Activated naive CD8-positive, alpha-beta T cell (primary cell): ENCODE results near the gene KCNK13.

ENCODE experiments used
- H3K27ac Mint-ChIP-seq: one replicate; pipeline ENCODE4 v1.8.0; 2021; ENCODE audit warnings: mixed read lengths
- H3K27me3 Mint-ChIP-seq: one replicate; pipeline ENCODE4 v1.8.0; 2021; ENCODE audit warnings: mixed read lengths
- H3K36me3 Mint-ChIP-seq: one replicate; pipeline ENCODE4 v1.8.0; 2021; ENCODE audit warnings: mixed read lengths
- H3K4me1 Mint-ChIP-seq: one replicate; pipeline ENCODE4 v1.8.0; 2021; ENCODE audit warnings: low read depth, mixed read lengths
- H3K4me3 Mint-ChIP-seq: one replicate; pipeline ENCODE4 v1.8.0; 2021; ENCODE audit warnings: mild to moderate bottlenecking, mixed read lengths
- H3K9me3 Mint-ChIP-seq: one replicate; pipeline ENCODE4 v1.8.0; 2021; ENCODE audit warnings: low read depth, mixed read lengths

KCNK13 gene

DNA sequence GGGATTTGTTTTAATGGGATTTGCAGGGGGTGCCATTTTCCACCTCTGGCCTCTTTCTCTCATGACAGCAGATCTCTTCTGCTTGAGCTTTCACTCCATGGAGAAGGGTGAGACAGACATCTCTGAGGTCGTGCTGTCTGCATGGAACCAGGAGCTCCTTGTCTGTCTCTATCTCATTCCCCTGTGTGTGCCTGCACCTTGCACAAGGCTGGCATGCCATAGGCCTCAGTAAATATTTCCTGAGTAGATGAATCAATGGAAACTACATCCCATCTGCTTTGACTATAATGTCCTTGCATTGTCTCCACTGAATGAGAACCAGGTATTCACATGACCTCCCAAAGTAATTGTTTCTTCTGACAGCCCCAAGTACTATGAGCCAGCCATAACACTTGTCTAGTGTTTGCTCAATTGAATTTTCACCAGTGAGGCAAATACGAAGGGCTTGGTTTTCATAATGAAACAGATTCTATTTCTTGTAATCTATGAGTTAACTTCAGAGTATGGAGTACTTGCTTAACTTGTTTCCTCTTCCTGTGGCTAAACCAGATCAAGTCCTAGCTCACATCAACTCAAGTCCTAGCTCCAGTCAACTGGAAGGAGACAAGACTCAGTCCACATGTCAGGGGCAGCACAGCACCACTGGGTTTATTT lies 32.3 kb downstream of the KCNK13 start:
- Mint-ChIP-seq H3K27ac (no peak overlapping the region), H3K27me3 (peaks cover 7% of the 10 kb centered on the region), H3K9me3 (no peaks in the 10 kb centered on the region), H3K4me3 (no peak overlapping the region), H3K4me1 (no peaks in the 10 kb centered on the region), H3K36me3 (no peaks in the 10 kb centered on the region)

GRCh38 chr14:90095096-90095495 lies 33.3 kb downstream of the KCNK13 start:
- no peak overlapping the region for H3K4me3 Mint-ChIP-seq
- peaks cover 7% of the 10 kb centered on the region for H3K27me3 Mint-ChIP-seq
- H3K27ac Mint-ChIP-seq, result no peak overlapping the region
- no peaks in the 10 kb centered on the region for H3K4me1 Mint-ChIP-seq
- H3K9me3 Mint-ChIP-seq, result no peaks in the 10 kb centered on the region
- no peaks in the 10 kb centered on the region for H3K36me3 Mint-ChIP-seq

- no peak overlapping the region for H3K4me3 Mint-ChIP-seq
- no peaks in the 10 kb centered on the region for H3K36me3 Mint-ChIP-seq
- no peaks in the 10 kb centered on the region for H3K4me1 Mint-ChIP-seq
- no peak overlapping the region for H3K27ac Mint-ChIP-seq
- H3K27me3 Mint-ChIP-seq, result peaks cover 4% of the 10 kb centered on the region
- H3K9me3 Mint-ChIP-seq, result no peaks in the 10 kb centered on the region
Measured at GRCh38 chr14:90096566-90096965, 34.8 kb downstream of the KCNK13 start.

- H3K9me3 Mint-ChIP-seq, result no peaks in the 10 kb centered on the region
- H3K4me3 Mint-ChIP-seq, result no peak overlapping the region
- no peak overlapping the region for H3K27ac Mint-ChIP-seq
- H3K36me3 Mint-ChIP-seq, result no peaks in the 10 kb centered on the region
- no peaks in the 10 kb centered on the region for H3K4me1 Mint-ChIP-seq
- peaks cover 2% of the 10 kb centered on the region for H3K27me3 Mint-ChIP-seq
Measured at GRCh38 chr14:90103808-90104207, 42.0 kb downstream of the KCNK13 start.

- no peak overlapping the region for H3K4me3 Mint-ChIP-seq
- H3K4me1 Mint-ChIP-seq, result no peaks in the 10 kb centered on the region
- H3K9me3 Mint-ChIP-seq, result no peaks in the 10 kb centered on the region
- H3K27ac Mint-ChIP-seq, result no peak overlapping the region
- H3K36me3 Mint-ChIP-seq, result no peaks in the 10 kb centered on the region
- H3K27me3 Mint-ChIP-seq, result peaks cover 6% of the 10 kb centered on the region
Measured at GRCh38 chr14:90105756-90106155, 44.0 kb downstream of the KCNK13 start.

GRCh38 chr14:90107789-90108188 lies 46.0 kb downstream of the KCNK13 start:
- Mint-ChIP-seq H3K4me1 (no peaks in the 10 kb centered on the region), H3K4me3 (no peak overlapping the region), H3K9me3 (no peaks in the 10 kb centered on the region), H3K27ac (no peak overlapping the region), H3K36me3 (no peaks in the 10 kb centered on the region), H3K27me3 (peaks cover 8% of the 10 kb centered on the region)

- Mint-ChIP-seq H3K27ac (no peak overlapping the region), H3K36me3 (no peaks in the 10 kb centered on the region), H3K4me3 (no peak overlapping the region), H3K4me1 (no peaks in the 10 kb centered on the region), H3K27me3 (peaks cover 8% of the 10 kb centered on the region), H3K9me3 (no peaks in the 10 kb centered on the region)
Measured at GRCh38 chr14:90109858-90110257, 48.1 kb downstream of the KCNK13 start.

DNA sequence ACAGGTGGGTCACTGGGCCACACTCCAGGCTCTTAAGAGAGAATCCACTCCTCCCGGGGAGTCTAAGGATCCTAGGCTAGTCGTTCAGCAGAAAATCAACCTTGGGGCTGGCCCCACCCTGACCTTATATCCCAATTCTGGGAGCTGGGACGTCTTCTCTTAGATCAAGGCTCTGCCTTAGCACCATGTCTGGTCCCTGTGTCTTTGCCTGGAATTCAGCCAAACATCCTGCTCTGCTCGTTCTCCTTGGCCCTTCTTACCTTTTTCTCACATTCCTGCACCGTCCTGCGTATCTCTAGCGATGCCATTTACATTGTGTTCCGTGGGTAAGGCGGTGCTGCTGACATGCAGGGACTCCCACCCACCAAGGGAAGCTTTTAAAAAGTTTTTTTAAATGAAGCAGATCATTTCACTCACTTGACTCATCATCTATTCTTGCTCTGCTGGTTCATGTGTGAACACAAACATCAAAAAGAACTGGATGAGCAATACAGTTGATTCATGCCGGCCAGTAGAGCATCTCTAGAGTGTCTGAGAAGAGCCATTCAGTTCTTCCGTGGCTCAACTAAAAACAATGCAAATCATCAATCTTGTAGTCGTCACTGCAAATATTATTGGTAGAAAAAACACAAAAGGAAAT lies 50.2 kb downstream of the KCNK13 start:
- no peak overlapping the region for H3K27ac Mint-ChIP-seq
- no peak overlapping the region for H3K4me3 Mint-ChIP-seq
- no peaks in the 10 kb centered on the region for H3K4me1 Mint-ChIP-seq
- H3K27me3 Mint-ChIP-seq, result peaks cover 8% of the 10 kb centered on the region
- no peaks in the 10 kb centered on the region for H3K9me3 Mint-ChIP-seq
- no peaks in the 10 kb centered on the region for H3K36me3 Mint-ChIP-seq

- H3K9me3 Mint-ChIP-seq, result no peaks in the 10 kb centered on the region
- H3K27me3 Mint-ChIP-seq, result peaks cover 10% of the 10 kb centered on the region
- H3K4me3 Mint-ChIP-seq, result no peak overlapping the region
- no peaks in the 10 kb centered on the region for H3K4me1 Mint-ChIP-seq
- H3K36me3 Mint-ChIP-seq, result no peaks in the 10 kb centered on the region
- H3K27ac Mint-ChIP-seq, result no peak overlapping the region
Measured at GRCh38 chr14:90114554-90114953, 52.8 kb downstream of the KCNK13 start.

DNA sequence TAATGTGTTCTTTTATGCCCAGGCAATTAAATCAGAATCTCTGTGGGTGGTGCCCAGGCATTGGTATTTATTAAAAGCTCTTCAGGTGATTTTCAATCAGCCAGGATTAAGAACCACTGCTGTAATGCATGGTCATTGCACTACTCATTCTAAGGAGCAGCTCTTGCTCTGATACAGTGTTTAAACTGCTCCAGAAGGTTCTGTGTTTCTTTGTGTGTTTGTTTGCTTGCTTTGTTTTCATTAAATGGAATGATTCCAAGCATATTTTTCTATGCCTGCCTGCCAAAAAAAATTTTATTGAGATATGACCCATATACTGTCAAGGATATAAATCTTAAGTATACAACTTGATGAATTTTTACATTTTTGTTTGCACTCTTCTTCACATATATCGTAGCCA lies 54.0 kb downstream of the KCNK13 start:
- Mint-ChIP-seq H3K9me3 (no peaks in the 10 kb centered on the region), H3K27me3 (peaks cover 6% of the 10 kb centered on the region), H3K27ac (no peak overlapping the region), H3K36me3 (no peaks in the 10 kb centered on the region), H3K4me1 (no peaks in the 10 kb centered on the region), H3K4me3 (no peak overlapping the region)

- no peak overlapping the region for H3K27ac Mint-ChIP-seq
- no peaks in the 10 kb centered on the region for H3K4me1 Mint-ChIP-seq
- no peaks in the 10 kb centered on the region for H3K36me3 Mint-ChIP-seq
- H3K9me3 Mint-ChIP-seq, result no peaks in the 10 kb centered on the region
- no peak overlapping the region for H3K4me3 Mint-ChIP-seq
- peaks cover 6% of the 10 kb centered on the region for H3K27me3 Mint-ChIP-seq
Measured at GRCh38 chr14:90116444-90116843, 54.6 kb downstream of the KCNK13 start.

DNA sequence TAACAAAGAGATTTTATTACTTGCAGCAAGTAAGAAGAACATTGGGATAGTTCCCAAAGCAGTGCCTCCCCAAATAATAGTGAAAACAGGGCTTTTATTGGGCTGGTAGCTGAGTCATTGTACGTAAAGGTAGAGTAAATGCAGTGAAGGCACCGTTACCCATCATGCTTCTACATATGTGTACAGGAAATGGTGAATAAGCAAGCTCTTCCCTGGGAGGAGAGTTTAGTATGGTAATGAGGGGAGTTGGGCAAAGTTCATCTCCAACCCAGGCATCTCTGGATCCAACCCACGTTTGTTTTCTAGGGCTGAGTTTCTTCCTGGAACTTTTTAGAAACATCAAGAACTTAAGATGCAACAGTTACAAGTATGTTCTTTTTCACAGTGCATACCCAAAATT lies 56.2 kb downstream of the KCNK13 start:
- H3K27me3 Mint-ChIP-seq, result peaks cover 2% of the 10 kb centered on the region
- no peaks in the 10 kb centered on the region for H3K4me1 Mint-ChIP-seq
- H3K4me3 Mint-ChIP-seq, result no peak overlapping the region
- no peaks in the 10 kb centered on the region for H3K36me3 Mint-ChIP-seq
- H3K9me3 Mint-ChIP-seq, result no peaks in the 10 kb centered on the region
- no peak overlapping the region for H3K27ac Mint-ChIP-seq

DNA sequence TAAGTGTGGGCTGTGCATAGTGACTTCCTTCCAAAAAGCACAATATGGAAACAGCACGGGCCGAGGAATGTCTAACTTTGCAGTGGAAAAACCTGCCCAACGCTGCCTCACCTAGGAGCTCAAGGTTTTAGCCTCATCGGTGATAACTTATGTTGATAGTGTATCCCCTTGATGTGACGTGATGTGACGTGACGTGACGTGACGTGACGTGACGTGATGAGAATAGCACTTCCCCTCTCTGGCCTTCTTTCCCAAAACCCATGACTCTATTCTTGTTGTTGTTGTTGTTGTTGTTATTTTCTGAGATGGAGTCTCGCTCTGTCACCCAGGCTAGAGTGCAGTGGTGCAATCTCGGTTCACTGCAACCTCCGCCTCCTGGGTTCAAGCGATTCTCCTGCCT lies 64.5 kb downstream of the KCNK13 start:
- no peak overlapping the region for H3K4me3 Mint-ChIP-seq
- no peak overlapping the region for H3K27ac Mint-ChIP-seq
- H3K27me3 Mint-ChIP-seq, result peaks cover 7% of the 10 kb centered on the region
- H3K4me1 Mint-ChIP-seq, result no peaks in the 10 kb centered on the region
- H3K36me3 Mint-ChIP-seq, result no peaks in the 10 kb centered on the region
- no peaks in the 10 kb centered on the region for H3K9me3 Mint-ChIP-seq

DNA sequence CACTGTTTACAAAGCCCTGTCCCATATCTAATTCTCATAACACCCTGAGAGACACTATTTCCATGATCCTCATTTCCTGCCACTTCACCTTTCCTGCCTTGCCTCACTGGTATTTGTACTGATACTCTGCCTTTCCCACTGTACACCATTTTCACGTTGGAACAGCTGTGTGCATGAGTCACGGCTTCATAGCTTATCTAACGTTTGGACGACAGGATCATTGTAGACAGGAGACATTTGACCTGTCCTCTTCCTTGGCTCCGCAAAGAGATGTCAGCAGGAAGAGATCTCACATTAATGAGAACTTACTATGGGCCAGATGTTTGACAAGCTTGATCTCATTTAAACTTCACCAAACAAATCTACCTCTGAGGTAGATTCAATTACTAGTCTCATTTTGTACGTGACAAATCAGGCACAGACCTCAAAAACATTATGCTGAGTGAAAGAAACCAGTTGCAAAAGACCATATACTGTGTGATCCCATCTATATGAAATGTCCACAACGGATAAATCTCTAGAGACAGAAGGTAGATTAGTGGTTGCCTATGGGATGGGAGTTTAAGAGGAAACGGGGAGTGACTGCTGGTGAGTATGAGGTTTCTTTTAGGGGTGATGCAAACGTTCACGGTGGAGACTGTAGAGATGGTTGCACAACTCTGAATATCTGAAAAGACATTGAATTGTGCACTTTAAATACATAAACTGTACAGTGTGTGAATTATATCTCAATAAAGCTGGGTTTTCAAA lies 71.2 kb downstream of the KCNK13 start:
- Mint-ChIP-seq H3K27me3 (peaks cover 12% of the 10 kb centered on the region), H3K4me3 (no peak overlapping the region), H3K4me1 (no peaks in the 10 kb centered on the region), H3K27ac (no peak overlapping the region), H3K9me3 (no peaks in the 10 kb centered on the region), H3K36me3 (no peaks in the 10 kb centered on the region)

DNA sequence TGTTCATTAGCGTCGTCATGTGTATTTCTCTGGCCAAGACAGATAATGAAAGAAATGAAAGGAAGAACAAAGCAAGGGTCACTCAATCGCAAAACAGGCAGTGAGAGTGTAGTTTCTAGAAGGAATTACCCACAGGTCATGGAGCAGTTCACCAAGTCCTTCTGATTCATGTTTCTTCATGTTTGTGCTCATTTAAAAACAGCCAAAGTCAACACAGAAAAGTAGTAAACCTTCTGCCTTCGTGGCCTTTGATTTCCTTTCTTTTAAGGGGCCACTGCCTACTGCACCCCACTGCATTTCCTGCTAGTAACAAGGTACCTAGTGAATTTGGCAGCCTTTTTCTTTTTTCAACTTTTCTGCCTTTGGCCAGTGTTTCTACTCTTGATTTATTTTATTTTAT lies 75.1 kb downstream of the KCNK13 start:
- no peak overlapping the region for H3K27ac Mint-ChIP-seq
- no peaks in the 10 kb centered on the region for H3K9me3 Mint-ChIP-seq
- peaks cover 5% of the 10 kb centered on the region for H3K27me3 Mint-ChIP-seq
- H3K4me1 Mint-ChIP-seq, result no peaks in the 10 kb centered on the region
- no peaks in the 10 kb centered on the region for H3K36me3 Mint-ChIP-seq
- no peak overlapping the region for H3K4me3 Mint-ChIP-seq
